Choroid plexus epithelial cell (primary cell): ENCODE measurements around the gene HSPG2.

Source experiments
- DNase-seq: peaks from one replicate; pipeline ENCODE4 v3.0.0-alpha.2; 2010; ENCODE audit warnings: low read depth
- H3K4me3 ChIP-seq: 2 replicates; pipeline ENCODE4 v1.5.1; 2011; ENCODE audit warnings: low read depth, mild to moderate bottlenecking, control low read depth, low read length, moderate library complexity
- TF ChIP-seq, protein P1 (sequence below): conservative IDR thresholded peaks from 2 replicates; pipeline ENCODE4 v1.5.1; 2011; ENCODE audit warnings: low read depth, mild to moderate bottlenecking, control low read depth, inconsistent platforms, low read length, moderate library complexity

The HSPG2 gene

DNA sequence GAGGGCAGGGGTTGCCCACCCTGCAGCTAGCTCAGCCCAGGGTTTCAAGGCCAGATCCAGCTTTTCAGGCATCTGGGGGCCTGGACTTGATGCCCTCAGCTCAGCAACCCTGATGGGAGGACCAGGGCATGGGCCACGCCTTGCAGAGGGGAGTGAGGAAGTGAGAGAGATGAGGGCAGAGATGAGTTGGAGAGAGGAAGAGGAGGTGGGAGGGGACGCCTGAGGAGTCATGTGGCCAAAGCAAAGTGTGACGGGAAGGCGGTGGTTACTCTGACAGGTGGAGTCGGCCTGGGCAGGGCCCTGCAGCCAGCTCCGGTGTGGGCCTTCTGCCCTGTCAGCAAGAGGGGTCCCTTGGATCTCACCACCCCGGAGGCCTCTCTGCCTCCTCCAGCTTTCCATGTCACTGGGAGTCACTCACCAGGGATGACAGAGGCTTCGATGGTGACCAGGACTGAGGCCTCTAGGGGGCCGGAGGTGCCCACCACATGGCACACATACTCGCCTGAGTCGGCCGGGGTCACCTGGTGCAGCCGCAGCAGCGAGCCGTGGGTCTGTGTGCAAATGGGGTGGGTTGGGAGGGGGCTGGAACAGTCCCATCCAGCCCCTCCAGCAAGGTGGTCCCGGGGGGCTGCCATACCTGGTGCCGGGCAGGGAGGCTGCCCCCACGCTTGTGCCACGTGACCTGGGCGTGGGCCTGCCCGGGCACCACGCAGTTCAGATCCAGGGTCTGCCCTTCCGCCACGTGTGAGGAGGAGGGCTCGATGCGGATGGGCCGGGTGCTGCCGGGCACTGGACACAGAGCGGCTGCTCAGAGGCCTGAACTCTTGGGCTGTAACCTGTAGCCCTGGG lies 84.6 kb downstream of the HSPG2 start:
- TF ChIP-seq, protein P1, sequence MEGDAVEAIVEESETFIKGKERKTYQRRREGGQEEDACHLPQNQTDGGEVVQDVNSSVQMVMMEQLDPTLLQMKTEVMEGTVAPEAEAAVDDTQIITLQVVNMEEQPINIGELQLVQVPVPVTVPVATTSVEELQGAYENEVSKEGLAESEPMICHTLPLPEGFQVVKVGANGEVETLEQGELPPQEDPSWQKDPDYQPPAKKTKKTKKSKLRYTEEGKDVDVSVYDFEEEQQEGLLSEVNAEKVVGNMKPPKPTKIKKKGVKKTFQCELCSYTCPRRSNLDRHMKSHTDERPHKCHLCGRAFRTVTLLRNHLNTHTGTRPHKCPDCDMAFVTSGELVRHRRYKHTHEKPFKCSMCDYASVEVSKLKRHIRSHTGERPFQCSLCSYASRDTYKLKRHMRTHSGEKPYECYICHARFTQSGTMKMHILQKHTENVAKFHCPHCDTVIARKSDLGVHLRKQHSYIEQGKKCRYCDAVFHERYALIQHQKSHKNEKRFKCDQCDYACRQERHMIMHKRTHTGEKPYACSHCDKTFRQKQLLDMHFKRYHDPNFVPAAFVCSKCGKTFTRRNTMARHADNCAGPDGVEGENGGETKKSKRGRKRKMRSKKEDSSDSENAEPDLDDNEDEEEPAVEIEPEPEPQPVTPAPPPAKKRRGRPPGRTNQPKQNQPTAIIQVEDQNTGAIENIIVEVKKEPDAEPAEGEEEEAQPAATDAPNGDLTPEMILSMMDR: no peak
- DNase-seq: no peak
- no peak overlapping the region for H3K4me3 ChIP-seq

DNA sequence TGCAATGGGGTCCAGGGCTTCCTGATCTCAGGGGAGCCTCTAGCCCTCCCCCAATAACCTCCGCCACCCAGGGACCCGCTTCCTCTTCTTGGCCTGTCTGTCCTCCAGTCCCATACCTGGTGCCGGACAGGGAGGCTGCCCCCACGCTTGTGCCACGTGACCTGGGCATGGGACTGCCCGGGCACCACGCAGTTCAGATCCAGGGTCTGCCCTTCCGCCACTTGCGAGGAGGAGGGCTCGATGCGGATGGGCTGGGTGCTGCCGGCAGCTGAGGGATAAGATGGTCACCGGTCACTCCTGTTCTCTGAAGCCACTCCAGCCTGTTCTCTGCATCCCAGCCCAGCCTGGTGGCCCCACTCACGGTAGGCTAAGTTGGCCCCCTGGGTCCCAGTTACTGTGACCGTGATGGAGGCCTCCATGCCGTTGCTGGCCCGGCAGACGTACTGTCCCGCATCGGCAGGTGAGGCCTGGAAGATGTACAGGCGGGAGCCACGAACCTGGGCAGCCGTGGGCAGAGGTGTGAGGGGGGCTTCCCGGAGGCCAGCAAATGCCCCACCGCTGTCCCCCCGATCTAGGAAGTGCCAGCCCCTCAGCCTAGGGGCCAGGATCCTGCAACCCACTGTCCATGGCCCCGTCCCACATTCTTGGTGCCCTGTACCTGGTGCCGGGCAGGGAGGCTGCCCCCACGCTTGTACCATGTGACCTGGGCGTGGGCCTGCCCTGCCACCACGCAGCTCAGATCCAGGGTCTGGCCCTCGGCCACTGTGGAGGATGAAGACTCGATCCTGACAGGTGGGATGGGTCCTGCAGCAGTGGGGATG lies 85.5 kb downstream of the HSPG2 start:
- H3K4me3 ChIP-seq: no peak overlapping the region
- DNase-seq: no peak
- TF ChIP-seq, protein P1: no peak

DNA sequence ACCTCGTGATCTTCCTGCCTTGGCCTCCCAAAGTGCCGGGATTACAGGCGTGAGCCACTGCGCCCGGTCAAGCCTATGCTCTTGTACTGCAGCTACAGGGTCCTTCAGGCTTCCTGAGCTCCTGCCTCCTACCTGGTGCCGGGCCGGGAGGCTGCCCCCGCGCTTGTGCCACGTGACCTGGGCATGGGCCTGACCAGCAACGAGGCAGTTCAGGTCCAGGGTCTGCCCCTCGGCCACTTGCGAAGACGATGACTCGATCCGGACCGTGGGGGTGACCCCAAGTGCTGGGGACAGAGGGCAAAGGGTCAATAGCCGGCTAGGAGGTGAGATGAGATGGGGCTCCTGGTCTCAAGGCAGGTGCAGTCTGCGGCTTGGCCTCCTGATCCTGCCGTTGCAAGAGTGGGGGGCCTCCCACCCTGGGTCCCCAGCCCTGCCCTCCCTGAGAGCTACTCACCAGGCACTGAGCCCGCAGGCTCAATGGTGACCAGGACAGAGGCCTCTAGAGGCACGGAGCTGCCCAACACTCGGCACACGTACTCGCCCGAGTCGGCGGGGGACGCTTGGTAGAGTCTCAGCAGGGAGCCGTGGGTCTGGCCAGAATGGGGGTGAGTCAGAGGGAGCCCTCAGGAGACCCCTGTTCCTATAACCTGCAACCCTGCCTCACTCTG lies 87.1 kb downstream of the HSPG2 start:
- TF ChIP-seq, protein P1: no peak
- no peak for DNase-seq
- no peak overlapping the region for H3K4me3 ChIP-seq

DNA sequence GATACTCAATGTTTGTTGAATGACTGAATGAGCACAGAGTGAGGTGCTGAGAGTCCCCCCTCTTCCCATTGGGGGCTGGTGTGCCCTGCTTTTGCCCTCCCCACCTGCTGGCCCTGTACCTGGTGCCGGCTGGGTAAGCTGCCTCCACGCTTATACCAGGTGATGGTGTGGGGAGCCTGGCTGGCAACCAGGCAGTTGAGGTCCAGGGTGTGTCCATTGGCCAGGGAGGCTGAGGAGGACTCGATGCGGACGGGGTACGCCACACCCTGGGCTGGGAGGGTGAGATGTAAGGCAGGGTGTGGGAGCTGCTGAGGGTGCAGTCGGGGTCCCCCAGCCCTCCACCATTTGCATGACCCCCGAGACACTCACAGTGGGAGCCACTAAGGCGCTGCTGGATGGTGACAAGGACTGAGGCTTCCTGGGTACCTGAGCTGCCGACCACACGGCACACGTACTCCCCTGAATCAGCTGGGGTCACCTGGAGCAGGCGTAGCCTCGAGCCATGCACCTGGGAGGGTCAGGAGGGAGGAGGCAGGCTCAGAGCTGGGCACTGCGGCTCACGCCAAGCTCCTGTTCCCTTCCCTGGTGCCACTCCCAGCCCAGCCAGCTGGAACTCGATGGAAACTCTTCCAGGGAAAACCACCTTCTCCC lies 88.5 kb downstream of the HSPG2 start:
- H3K4me3 ChIP-seq: no peak overlapping the region
- DNase-seq: no peak
- TF ChIP-seq, protein P1: no peak

DNA sequence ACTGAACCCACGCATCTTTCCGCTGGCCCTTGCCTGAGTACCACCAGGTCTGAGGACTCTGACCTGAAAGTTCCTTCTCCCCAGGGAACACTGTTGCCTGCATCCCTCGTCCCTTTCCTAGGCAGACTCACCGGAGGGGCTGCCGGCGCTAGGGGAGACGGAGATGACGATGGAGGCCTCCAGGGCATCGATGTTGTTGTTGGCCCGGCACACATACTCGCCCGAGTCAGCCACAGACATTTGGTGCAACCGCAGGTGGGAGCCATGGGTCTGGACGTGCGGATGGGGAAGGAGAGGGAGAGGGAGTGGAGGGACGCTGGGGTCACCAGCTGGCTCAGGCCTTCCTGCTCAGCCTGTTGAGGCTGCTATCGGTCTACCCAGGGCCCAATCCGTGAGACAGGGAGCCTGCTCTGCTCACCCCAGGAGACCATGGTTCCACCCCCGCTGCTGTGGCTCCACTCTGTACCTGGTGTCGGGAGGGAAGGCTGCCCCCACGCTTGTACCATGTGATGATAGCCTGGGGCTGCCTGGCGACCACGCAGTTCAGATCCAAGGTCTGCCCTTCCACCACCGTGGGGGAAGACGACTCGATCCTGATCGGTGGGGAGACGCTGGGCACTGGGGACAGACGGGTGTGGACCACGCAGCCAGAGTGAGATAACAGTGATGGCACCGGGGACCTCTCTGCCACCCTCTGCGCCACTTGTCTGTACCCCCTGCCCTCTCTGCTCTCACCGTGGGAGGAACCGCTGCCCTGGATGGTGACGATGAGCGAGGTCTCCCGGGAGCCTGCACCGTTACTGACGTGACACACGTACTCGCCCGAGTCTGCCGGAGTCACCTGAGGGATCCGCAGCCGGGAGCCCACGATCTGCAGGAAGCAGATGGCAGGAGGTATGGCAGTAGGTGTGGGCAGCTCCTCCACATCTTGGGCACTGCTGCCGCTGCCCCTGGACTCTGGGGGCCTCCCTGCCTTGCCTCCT lies 89.6 kb downstream of the HSPG2 start:
- H3K4me3 ChIP-seq: no peak overlapping the region
- DNase-seq: no peak
- TF ChIP-seq, protein P1: no peak
